ENCODE measurements around the gene MKLN1. TPM values are rescaled to one million over a fixed set of nuclear protein-coding genes. Genes with fewer than 3 reads are reported as not detected.
"Not testable (repeated sequence)": the region's sequence is repeated elsewhere in the genome, so short reads cannot be mapped to it uniquely, and the experiment has no call there.

The MKLN1 gene
- polyA plus RNA-seq, 10 donors = 18.2 to 36.3 (median 22.8) TPM

- no peak for DNase-seq
These were observed 131.6 kb downstream of the MKLN1 start for GRCh38 chr7:131459256-131459655.

- DNase-seq = no peak
These were observed 134.4 kb downstream of the MKLN1 start for GRCh38 chr7:131462059-131462458.

GRCh38 chr7:131462715-131463114 is 135.0 kb downstream of the MKLN1 start:
- not testable (repeated sequence) for DNase-seq

- no peak for DNase-seq
These were observed 139.2 kb downstream of the MKLN1 start for GRCh38 chr7:131466735-131467365.

- DNase-seq = no peak
These were observed 140.1 kb downstream of the MKLN1 start for GRCh38 chr7:131467788-131468187.

- DNase-seq = no peak
These were observed 143.8 kb downstream of the MKLN1 start for GRCh38 chr7:131471250-131472004.

GRCh38 chr7:131476740-131477139 is 149.1 kb downstream of the MKLN1 start:
- no peak for DNase-seq

- peak in 1 of 3 donors; percentile 15 for DNase-seq
These were observed 153.0 kb downstream of the MKLN1 start for GRCh38 chr7:131480384-131481315.

- no peak for DNase-seq
These were observed 155.1 kb downstream of the MKLN1 start for GRCh38 chr7:131482800-131483199.

- DNase-seq = no peak
These were observed 155.9 kb downstream of the MKLN1 start for GRCh38 chr7:131483586-131483985.

- DNase-seq = no peak
These were observed 158.7 kb downstream of the MKLN1 start for GRCh38 chr7:131486346-131486745.

- DNase-seq = no peak
These were observed 159.5 kb downstream of the MKLN1 start for GRCh38 chr7:131487217-131487616.

GRCh38 chr7:131488361-131488760 is 160.7 kb downstream of the MKLN1 start:
- DNase-seq = no peak

- no peak for DNase-seq
These were observed 161.5 kb downstream of the MKLN1 start for GRCh38 chr7:131489196-131489595.

GRCh38 chr7:131489881-131490280 is 162.2 kb downstream of the MKLN1 start:
- DNase-seq = no peak

- DNase-seq = no peak
These were observed 165.4 kb downstream of the MKLN1 start for GRCh38 chr7:131493081-131493480.

- no peak for DNase-seq
These were observed 165.9 kb downstream of the MKLN1 start for GRCh38 chr7:131493581-131493980.

GRCh38 chr7:131494182-131494581 is 166.5 kb downstream of the MKLN1 start:
- no peak for DNase-seq

GRCh38 chr7:131495669-131496498 is 168.2 kb downstream of the MKLN1 start:
- no peak for DNase-seq

GRCh38 chr7:131497454-131497853 is 169.8 kb downstream of the MKLN1 start:
- DNase-seq = no peak

- DNase-seq = peak in 1 of 3 donors; percentile 17
These were observed 170.7 kb downstream of the MKLN1 start for GRCh38 chr7:131498237-131498885.

Measured in muscle of back (tissue), 11 donors.